DOHH2 (cell line): ENCODE results near the gene NPC2.

Experiments
- CTCF ChIP-seq: fragments of 200-600 bp; sonication (generic); IDR thresholded peaks from one replicate; pipeline ENCODE4 v1.5.1; 2014; ENCODE audit warnings: antibody characterized with exemption, mild to moderate bottlenecking, low read depth, low read length; ENCODE audit not compliant: poor library complexity, severe bottlenecking
- EZH2phosphoT487 ChIP-seq: fragments of 200-600 bp; sonication (generic); IDR thresholded peaks from 2 replicates; pipeline ENCODE4 v1.6.1; 2017; ENCODE audit warnings: borderline replicate concordance, mild to moderate bottlenecking, antibody characterized with exemption, low read length, moderate library complexity, mixed read lengths

- TF ChIP-seq CTCF (no peak), EZH2phosphoT487 (no peak)
These were observed 6.9 kb downstream of the NPC2 start for GRCh38 chr14:74486164-74486563.
